ENCODE data around the gene DPEP1.

DNA sequence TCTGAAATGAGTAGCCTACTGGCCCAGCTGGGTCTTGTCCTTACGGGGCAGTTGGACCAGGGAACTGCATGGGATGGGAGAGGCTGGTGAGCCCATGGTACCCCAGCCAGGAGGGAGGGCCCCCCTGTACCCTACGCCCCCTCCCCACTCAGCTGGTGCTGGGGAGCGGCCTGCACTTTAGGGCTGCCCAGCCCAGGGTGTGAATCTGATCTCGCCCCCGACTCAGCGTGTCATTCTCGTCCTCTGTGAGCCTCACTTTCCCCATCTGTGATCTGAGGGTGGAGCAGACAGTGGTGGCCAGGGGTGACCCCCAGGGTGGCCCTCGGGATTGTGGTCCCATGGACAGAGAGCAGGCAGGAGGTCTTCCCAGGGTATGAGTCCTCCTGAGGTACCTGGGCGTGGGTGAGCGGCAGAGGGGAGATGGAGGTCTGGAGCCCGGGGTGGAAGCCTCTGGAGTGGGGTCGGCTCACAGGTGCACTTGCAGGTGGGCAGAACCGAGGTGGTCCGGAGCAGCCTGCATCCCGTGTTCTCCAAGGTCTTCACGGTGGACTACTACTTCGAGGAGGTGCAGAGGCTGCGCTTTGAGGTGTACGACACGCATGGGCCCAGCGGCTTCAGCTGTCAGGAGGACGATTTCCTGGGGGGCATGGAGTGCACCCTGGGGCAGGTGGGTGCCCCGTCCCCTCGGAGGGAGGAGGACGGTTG lies 36.2 kb upstream of the DPEP1 start:
- TF ChIP-seq POLR2A (IDR thresholded peaks at IDR 0.05; ENCODE audit: low read length): no peak
- TF ChIP-seq GATA1 (IDR thresholded peaks at IDR 0.05; ENCODE audit: low read depth, low read length): no peak

All from erythroblast (primary cell).